ENCODE measurements around the gene TGFBR2. TPM values are rescaled to one million over a fixed set of nuclear protein-coding genes. Genes with fewer than 3 reads are reported as not detected.

Gene TGFBR2
- total and polyA plus RNA-seq, 3 experiments from 2014 or later = 55.3 to 108 (median 56.3) TPM

DNA sequence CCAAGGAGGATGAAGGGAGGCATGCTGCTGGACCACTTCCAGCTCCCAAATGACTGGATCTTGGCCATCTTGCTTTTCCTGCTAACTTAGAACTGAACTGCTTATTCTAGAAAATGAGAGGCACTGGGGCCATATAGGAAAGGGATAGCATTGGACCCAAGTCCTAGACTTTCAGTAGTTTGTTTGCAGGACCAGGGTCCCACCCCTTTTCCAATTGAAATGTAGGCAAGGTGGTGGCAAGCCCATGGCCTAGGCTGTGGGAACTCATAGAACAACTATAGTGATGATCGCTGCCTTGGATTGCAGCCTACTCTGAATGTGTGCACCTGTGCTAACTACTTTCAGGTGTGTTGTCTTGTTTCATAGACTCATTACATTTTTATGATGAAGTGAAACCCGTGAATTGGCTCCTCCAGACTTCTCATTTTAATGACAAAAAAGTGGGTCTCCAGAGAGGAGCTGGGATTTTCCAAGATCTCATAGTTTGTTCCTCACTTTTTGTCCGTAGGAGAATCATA, 50.3 kb downstream of the TGFBR2 start:
- Histone ChIP-seq H3K36me3 (ENCODE audit: insufficient read depth, low read length) (peaks cover 26% of the 10 kb centered on the region), H3K4me3 (ENCODE audit: low read length) (peak overlapping the region; percentile 8), H3K9me3 (ENCODE audit: low read length) (no peaks in the 10 kb centered on the region), H3K27me3 (ENCODE audit: insufficient read depth, low read length, poor library complexity, severe bottlenecking) (no peaks in the 10 kb centered on the region), H3K27ac (ENCODE audit: low read depth, low read length) (no peak overlapping the region), H3K4me1 (ENCODE audit: insufficient read depth, low read length) (peaks cover 99% of the 10 kb centered on the region)
- Mint-ChIP-seq H3K27me3 (no peaks in the 10 kb centered on the region), H3K36me3 (peaks cover 16 to 81% (median 43%) of the 10 kb centered on the region in 3 donors), H3K9me3 (no peaks in the 10 kb centered on the region), H3K4me3 (peak overlapping the region in 5 of 7 donors; percentile 68 to 75 (median 74)), H3K4me1 (peaks cover 88 to 99% (median 97%) of the 10 kb centered on the region in 3 donors), H3K27ac (peak overlapping the region; percentile 90 to 99 (median 96))
- DNase-seq = no peak
- CTCF ChIA-PET = interaction anchor here (1.1 to 2.9 kb wide), 3 partner anchors 17 to 49 kb away, joined by 3 to 16 read pairs (median 4); partner anchors contain the start of gene TGFBR2
- POLR2A ChIA-PET = interaction anchor here (1.0 to 3.0 kb wide), 5 partner anchors 9 to 49 kb away, joined by 3 to 15 read pairs (median 9); no protein-coding TSS in a partner anchor

DNA sequence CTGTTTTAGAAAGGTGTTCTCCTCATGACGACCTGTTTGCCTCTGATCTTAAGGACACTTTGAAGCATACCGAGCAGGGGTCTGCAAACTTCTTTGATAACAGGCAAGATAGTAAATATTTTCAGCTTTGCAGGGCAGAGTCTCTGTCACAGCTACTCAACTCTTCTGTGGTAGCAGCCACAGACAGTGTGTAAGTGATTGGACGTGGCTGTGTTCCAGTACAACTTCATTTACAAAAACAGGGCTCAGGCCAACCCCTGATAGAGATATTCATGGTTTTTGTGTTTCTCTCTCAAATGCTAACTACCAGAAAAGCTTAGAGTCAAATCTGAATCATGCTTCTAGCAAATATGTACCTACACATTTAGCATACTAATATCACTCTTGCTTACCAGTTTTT, 51.5 kb downstream of the TGFBR2 start:
- POLR2A ChIA-PET = interaction anchor here (0.7 to 3.0 kb wide), 13 partner anchors 11 to 1775 kb away, joined by 3 to 15 read pairs (median 8); partner anchors contain the start of gene TGFBR2

DNA sequence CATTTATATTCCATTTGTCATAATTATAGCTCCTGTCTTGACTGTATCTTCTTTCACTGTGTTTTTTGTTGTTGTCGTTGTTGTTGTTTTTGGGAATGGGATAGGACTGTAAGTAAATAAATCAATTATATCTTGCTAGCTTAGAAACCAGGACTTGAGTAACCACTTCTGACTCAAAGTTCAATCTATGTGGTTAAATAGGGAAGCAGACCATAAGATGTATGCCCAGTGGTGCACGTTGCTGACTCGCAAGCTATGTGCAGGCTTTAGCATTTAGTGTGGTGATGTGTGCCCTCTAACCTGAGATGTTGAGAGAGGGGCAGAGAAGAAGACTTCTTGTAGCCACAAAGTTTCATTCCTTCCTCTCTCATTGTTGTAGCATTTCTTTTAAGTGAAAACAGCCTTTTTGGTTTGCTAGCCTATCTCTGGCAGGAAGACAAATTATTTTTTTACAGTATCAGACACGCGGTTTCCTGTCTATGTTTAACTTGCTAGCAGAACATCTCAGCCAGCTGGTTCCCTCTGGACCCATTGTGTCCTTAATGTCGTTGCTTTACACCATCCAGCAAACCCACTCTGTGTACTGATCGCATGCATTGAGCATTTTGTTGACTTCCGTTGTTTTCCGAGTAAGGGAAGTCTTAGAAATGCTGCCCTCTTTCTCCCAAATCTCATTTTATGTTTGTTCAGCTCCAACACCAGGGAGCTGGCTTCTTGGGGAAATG, 52.1 kb downstream of the TGFBR2 start:
- DNase-seq = peak in 4 of 5 donors; percentile 24 to 85 (median 70)
- Mint-ChIP-seq H3K4me3 (peak overlapping the region; percentile 62 to 78 (median 74)), H3K9me3 (no peaks in the 10 kb centered on the region), H3K27ac (peak overlapping the region; percentile 90 to 99 (median 96)), H3K27me3 (no peaks in the 10 kb centered on the region), H3K36me3 (peaks cover 16 to 79% (median 40%) of the 10 kb centered on the region in 3 donors), H3K4me1 (peaks cover 92 to 99% (median 97%) of the 10 kb centered on the region in 3 donors)
- no peak overlapping the region for H3K27ac ChIP-seq (ENCODE audit: low read depth, low read length)
- CTCF ChIA-PET = interaction anchor here (0.9 to 2.9 kb wide), 17 partner anchors 10 to 339 kb away, joined by 3 to 16 read pairs (median 4); partner anchors contain the start of gene TGFBR2
- peak overlapping the region; percentile 12 for H3K4me3 ChIP-seq (ENCODE audit: low read length)
- peaks cover 30% of the 10 kb centered on the region for H3K36me3 ChIP-seq (ENCODE audit: insufficient read depth, low read length)
- H3K27me3 ChIP-seq (ENCODE audit: insufficient read depth, low read length, poor library complexity, severe bottlenecking) = no peaks in the 10 kb centered on the region
- POLR2A ChIA-PET = interaction anchor here (0.7 to 3.0 kb wide), 15 partner anchors 12 to 1775 kb away, joined by 3 to 15 read pairs (median 6); partner anchors contain the start of gene TGFBR2
- H3K4me1 ChIP-seq (ENCODE audit: insufficient read depth, low read length) = peaks cover 100% of the 10 kb centered on the region
- no peaks in the 10 kb centered on the region for H3K9me3 ChIP-seq (ENCODE audit: low read length)

More for the DNA sequence above, 51.5 kb downstream of the TGFBR2 start:
- Histone ChIP-seq H3K4me3 (ENCODE audit: low read length) (peak overlapping the region; percentile 12), H3K9me3 (ENCODE audit: low read length) (no peaks in the 10 kb centered on the region), H3K27me3 (ENCODE audit: insufficient read depth, low read length, poor library complexity, severe bottlenecking) (no peaks in the 10 kb centered on the region), H3K4me1 (ENCODE audit: insufficient read depth, low read length) (peaks cover 99% of the 10 kb centered on the region), H3K27ac (ENCODE audit: low read depth, low read length) (peak overlapping the region; percentile 9), H3K36me3 (ENCODE audit: insufficient read depth, low read length) (peaks cover 30% of the 10 kb centered on the region)
- Mint-ChIP-seq H3K27ac (peak overlapping the region; percentile 90 to 99 (median 96)), H3K27me3 (no peaks in the 10 kb centered on the region), H3K4me3 (peak overlapping the region; percentile 42 to 75 (median 71)), H3K36me3 (peaks cover 16 to 80% (median 42%) of the 10 kb centered on the region in 3 donors), H3K4me1 (peaks cover 92 to 99% (median 97%) of the 10 kb centered on the region in 3 donors), H3K9me3 (no peaks in the 10 kb centered on the region)
- peak in 3 of 5 donors; percentile 52 to 84 (median 64) for DNase-seq
- CTCF ChIA-PET = interaction anchor here (0.9 to 2.9 kb wide), 16 partner anchors 10 to 338 kb away, joined by 3 to 16 read pairs (median 4); partner anchors contain the start of gene TGFBR2

DNA sequence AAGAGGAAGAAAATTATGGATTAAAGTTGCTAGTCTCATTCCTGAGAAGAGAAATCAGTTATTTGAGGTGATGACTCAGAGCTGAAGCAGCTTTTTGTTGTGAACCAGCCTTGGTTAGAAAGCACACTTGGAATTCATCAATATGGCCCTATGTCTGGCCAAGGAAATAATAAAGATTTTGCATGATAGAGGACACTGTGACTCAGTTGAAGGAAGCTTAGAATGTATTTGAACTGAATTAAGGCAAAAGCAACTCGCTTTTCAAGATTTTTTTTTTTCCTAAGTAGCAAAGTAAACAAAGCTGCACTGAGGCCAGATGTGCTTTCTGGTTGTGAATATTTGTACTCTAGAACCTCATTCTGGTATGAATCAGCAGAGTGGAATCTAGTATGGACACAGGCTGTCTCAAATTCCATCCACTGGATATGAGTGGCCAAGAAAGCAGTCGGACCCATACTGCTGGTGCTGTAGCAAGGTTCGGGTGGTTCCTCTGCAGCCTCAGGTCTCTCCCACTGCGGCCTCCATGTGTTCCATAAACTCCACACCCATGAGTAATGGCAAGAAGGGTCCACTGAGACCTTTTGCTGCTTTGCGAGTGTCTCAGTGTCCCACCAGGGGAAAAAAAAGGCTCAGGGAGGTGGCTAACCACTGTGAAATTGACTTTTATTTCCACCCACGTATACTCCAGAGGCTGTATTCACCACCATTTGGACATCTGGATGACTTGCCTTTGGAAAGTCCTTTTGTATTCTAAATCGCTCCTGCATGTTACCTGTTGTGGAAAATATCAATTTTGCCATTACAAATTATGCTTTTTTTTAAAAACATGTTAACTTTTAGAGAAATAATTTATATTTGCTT, 53.1 kb downstream of the TGFBR2 start:
- H3K9me3 ChIP-seq (ENCODE audit: low read length) = no peaks in the 10 kb centered on the region
- H3K4me3 Mint-ChIP-seq = peak overlapping the region; percentile 62 to 78 (median 74)
- H3K36me3 Mint-ChIP-seq = peaks cover 15 to 74% (median 34%) of the 10 kb centered on the region in 3 donors
- no peaks in the 10 kb centered on the region for H3K9me3 Mint-ChIP-seq
- no peaks in the 10 kb centered on the region for H3K27me3 Mint-ChIP-seq
- ChIA-PET POLR2A (interaction anchor here (0.8 to 3.0 kb wide), 12 partner anchors 13 to 304 kb away, joined by 3 to 15 read pairs (median 8); no protein-coding TSS in a partner anchor), CTCF (interaction anchor here (1.2 to 2.9 kb wide), 9 partner anchors 12 to 340 kb away, joined by 3 to 16 read pairs (median 5); partner anchors contain the start of gene TGFBR2)
- peak overlapping the region; percentile 90 to 99 (median 96) for H3K27ac Mint-ChIP-seq
- H3K27ac ChIP-seq (ENCODE audit: low read depth, low read length) = no peak overlapping the region
- H3K36me3 ChIP-seq (ENCODE audit: insufficient read depth, low read length) = peaks cover 25% of the 10 kb centered on the region
- H3K4me3 ChIP-seq (ENCODE audit: low read length) = peak overlapping the region; percentile 9
- H3K27me3 ChIP-seq (ENCODE audit: insufficient read depth, low read length, poor library complexity, severe bottlenecking) = no peaks in the 10 kb centered on the region
- no peak for DNase-seq
- H3K4me1 ChIP-seq (ENCODE audit: insufficient read depth, low read length) = peaks cover 100% of the 10 kb centered on the region
- H3K4me1 Mint-ChIP-seq = peaks cover 91 to 99% (median 97%) of the 10 kb centered on the region in 3 donors

DNA sequence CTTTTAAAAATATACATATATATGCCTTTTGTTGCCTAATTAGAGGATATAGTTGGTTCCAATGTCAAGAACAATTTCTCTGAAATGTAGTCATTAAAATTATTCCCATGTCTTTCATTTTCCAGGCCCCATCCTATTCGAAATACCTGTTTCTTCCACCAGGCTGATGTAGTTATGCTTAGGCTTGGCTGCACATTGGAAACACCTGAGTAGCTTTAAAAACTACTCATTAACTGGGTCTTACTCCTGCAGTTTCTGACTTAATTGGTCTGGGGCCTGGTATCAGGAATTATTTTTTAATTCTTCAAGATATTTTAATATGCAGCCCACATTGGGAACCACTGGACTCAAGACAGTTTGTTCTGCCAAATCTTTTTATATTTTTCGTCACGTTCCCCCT, 53.7 kb downstream of the TGFBR2 start:
- Histone ChIP-seq H3K36me3 (ENCODE audit: insufficient read depth, low read length) (peaks cover 23% of the 10 kb centered on the region), H3K27ac (ENCODE audit: low read depth, low read length) (no peak overlapping the region), H3K9me3 (ENCODE audit: low read length) (no peaks in the 10 kb centered on the region), H3K4me3 (ENCODE audit: low read length) (no peak overlapping the region), H3K4me1 (ENCODE audit: insufficient read depth, low read length) (peaks cover 100% of the 10 kb centered on the region), H3K27me3 (ENCODE audit: insufficient read depth, low read length, poor library complexity, severe bottlenecking) (no peaks in the 10 kb centered on the region)
- H3K4me3 Mint-ChIP-seq = peak overlapping the region in 2 of 7 donors; percentile 10 to 57
- CTCF ChIA-PET = no interaction called here
- no peaks in the 10 kb centered on the region for H3K9me3 Mint-ChIP-seq
- no peaks in the 10 kb centered on the region for H3K27me3 Mint-ChIP-seq
- H3K36me3 Mint-ChIP-seq = peaks cover 9 to 69% (median 30%) of the 10 kb centered on the region in 3 donors
- peaks cover 91 to 99% (median 97%) of the 10 kb centered on the region in 3 donors for H3K4me1 Mint-ChIP-seq
- H3K27ac Mint-ChIP-seq = peak overlapping the region in 5 of 8 donors; percentile 34 to 96 (median 91)
- no peak for DNase-seq
- POLR2A ChIA-PET = no interaction called here

DNA sequence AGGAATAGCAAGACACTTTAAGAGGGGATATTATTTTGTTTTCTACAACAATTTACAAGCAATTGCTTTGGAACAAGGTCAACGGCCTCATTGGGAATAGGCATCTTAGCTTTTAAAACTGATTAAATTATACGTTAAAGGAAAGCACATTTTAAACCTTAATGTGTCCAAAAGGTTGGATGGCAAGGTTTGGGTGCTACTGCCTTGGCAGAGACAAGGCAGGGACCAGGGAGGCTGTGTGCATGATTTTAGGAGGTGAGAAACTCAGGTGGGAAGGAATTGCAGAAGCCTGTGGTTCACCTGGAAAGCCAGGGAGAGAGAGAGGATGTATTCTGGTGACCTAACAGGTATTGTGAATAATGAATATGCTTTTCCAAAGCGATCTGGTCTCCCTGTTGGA, 54.3 kb downstream of the TGFBR2 start:
- Histone ChIP-seq H3K27ac (ENCODE audit: low read depth, low read length) (no peak overlapping the region), H3K4me3 (ENCODE audit: low read length) (peak overlapping the region; percentile 8), H3K4me1 (ENCODE audit: insufficient read depth, low read length) (peaks cover 100% of the 10 kb centered on the region), H3K27me3 (ENCODE audit: insufficient read depth, low read length, poor library complexity, severe bottlenecking) (no peaks in the 10 kb centered on the region), H3K36me3 (ENCODE audit: insufficient read depth, low read length) (peaks cover 21% of the 10 kb centered on the region), H3K9me3 (ENCODE audit: low read length) (no peaks in the 10 kb centered on the region)
- POLR2A ChIA-PET = no interaction called here
- Mint-ChIP-seq H3K9me3 (no peaks in the 10 kb centered on the region), H3K4me3 (peak overlapping the region; percentile 17 to 76 (median 52)), H3K27ac (peak overlapping the region; percentile 74 to 96 (median 90)), H3K36me3 (peaks cover 9 to 64% (median 28%) of the 10 kb centered on the region in 3 donors), H3K4me1 (peaks cover 90 to 99% (median 97%) of the 10 kb centered on the region in 3 donors), H3K27me3 (no peaks in the 10 kb centered on the region)
- DNase-seq = no peak
- CTCF ChIA-PET = no interaction called here

DNA sequence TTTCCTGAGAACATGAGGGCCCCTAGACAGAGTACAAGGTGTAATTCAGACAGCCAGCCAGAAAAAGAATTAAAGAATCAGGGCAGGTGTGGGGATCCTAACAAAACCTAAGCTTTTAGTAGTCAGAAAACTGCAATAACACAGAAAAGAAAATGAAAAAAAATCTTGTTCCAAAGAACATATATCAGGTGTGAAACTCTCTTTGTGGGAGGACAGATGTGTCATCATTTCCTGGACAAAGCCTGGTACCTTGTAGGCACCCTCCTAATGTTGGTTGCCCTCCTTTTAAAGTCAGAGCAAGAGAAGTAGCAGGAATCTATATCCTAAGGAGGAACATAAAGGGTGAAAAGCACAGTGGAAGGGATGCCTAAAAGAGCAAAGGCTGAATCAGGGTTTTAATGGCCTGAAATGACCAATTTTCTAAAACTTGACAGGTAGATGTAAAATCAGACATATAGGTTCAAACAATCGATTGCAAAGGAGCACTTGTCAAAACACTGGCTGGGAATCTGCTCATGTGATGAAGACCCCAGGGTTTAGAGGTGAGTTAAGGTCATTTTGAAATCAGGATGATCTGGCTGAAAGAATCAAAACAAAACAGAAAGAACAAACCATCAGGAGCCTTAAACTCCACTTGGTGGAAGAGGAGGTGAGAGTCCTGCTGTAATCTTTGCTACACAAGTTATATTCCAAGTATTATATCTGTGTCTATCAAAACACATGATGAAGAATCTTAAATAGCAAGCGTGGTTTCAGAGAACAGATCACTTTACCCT, 54.9 kb downstream of the TGFBR2 start:
- Mint-ChIP-seq H3K9me3 (no peaks in the 10 kb centered on the region), H3K4me1 (peaks cover 89 to 99% (median 97%) of the 10 kb centered on the region in 3 donors), H3K36me3 (peaks cover 9 to 57% (median 24%) of the 10 kb centered on the region in 3 donors), H3K27me3 (no peaks in the 10 kb centered on the region), H3K27ac (peak overlapping the region; percentile 74 to 96 (median 90)), H3K4me3 (peak overlapping the region; percentile 17 to 76 (median 52))
- H3K9me3 ChIP-seq (ENCODE audit: low read length) = no peaks in the 10 kb centered on the region
- peaks cover 100% of the 10 kb centered on the region for H3K4me1 ChIP-seq (ENCODE audit: insufficient read depth, low read length)
- POLR2A ChIA-PET = no interaction called here
- H3K36me3 ChIP-seq (ENCODE audit: insufficient read depth, low read length) = peaks cover 17% of the 10 kb centered on the region
- H3K4me3 ChIP-seq (ENCODE audit: low read length) = peak overlapping the region; percentile 8
- DNase-seq = no peak
- no peaks in the 10 kb centered on the region for H3K27me3 ChIP-seq (ENCODE audit: insufficient read depth, low read length, poor library complexity, severe bottlenecking)
- H3K27ac ChIP-seq (ENCODE audit: low read depth, low read length) = no peak overlapping the region
- CTCF ChIA-PET = no interaction called here

Measured in CD8-positive, alpha-beta memory T cell (primary cell).